Left ventricle myocardium inferior (tissue), 1 donor: Measurements from ENCODE around the gene ZNF787. TPM values are rescaled to one million over a fixed set of nuclear protein-coding genes. Genes with fewer than 3 reads are reported as not detected.

ENCODE experiments used
- DNase-seq: peaks from one replicate; pipeline ENCODE4 v3.0.0-alpha.2; 2020
- H3K27ac ChIP-seq: fragments of 200-600 bp; replicated peaks from 2 replicates; pipeline ENCODE4 v1.8.0; 2021
- H3K27me3 ChIP-seq: fragments of 200-600 bp; 2 replicates; pipeline ENCODE4 v1.8.0; 2021; ENCODE audit warnings: low read depth
- H3K36me3 ChIP-seq: fragments of 200-600 bp; 2 replicates; pipeline ENCODE4 v1.8.0; 2021
- H3K4me1 ChIP-seq: fragments of 200-600 bp; 2 replicates; pipeline ENCODE4 v1.8.0; 2021
- H3K4me3 ChIP-seq: fragments of 200-600 bp; 2 replicates; pipeline ENCODE4 v1.8.0; 2021; ENCODE audit warnings: mild to moderate bottlenecking, moderate library complexity
- H3K9me3 ChIP-seq: fragments of 200-600 bp; replicated peaks from 2 replicates; pipeline ENCODE4 v1.8.0; 2021
- intact Hi-C: fragments of 100-400 bp; cut with micrococcal nuclease; formaldehyde crosslinking; loops from one replicate; pipeline ENCODE4 v1.11.0; 2022
- total RNA-seq: library from RNA; stranded (reverse); fragmentation: NEBNext Ultra II Directional; extraction: Animal tissue kit (Norgen Biotek cat#: 25700); gene quantifications from one replicate; pipeline ENCODE4 v1.2.1, GENCODE V29; 2021
- TF ChIP-seq, protein P1 (sequence below): fragments of 200-600 bp; IDR thresholded peaks from 2 replicates; pipeline ENCODE4 v1.8.0; 2021; ENCODE audit warnings: antibody characterized with exemption, mild to moderate bottlenecking, borderline replicate concordance
- donor health status: DM: no; HTN: yes; CAD: no; lungs with severe emphysema.

Gene ZNF787
- total RNA-seq, 1 donor from 2014 or later, result 31.8 TPM

- Histone ChIP-seq H3K27me3 (no peaks in the 10 kb centered on the region), H3K4me3 (no peak overlapping the region), H3K36me3 (peaks cover 24% of the 10 kb centered on the region), H3K9me3 (no peaks in the 10 kb centered on the region), H3K4me1 (peaks cover 8% of the 10 kb centered on the region), H3K27ac (no peak overlapping the region)
- no peak for DNase-seq
- intact Hi-C loops, result no loop called here
- TF ChIP-seq, protein P1, sequence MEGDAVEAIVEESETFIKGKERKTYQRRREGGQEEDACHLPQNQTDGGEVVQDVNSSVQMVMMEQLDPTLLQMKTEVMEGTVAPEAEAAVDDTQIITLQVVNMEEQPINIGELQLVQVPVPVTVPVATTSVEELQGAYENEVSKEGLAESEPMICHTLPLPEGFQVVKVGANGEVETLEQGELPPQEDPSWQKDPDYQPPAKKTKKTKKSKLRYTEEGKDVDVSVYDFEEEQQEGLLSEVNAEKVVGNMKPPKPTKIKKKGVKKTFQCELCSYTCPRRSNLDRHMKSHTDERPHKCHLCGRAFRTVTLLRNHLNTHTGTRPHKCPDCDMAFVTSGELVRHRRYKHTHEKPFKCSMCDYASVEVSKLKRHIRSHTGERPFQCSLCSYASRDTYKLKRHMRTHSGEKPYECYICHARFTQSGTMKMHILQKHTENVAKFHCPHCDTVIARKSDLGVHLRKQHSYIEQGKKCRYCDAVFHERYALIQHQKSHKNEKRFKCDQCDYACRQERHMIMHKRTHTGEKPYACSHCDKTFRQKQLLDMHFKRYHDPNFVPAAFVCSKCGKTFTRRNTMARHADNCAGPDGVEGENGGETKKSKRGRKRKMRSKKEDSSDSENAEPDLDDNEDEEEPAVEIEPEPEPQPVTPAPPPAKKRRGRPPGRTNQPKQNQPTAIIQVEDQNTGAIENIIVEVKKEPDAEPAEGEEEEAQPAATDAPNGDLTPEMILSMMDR, result no peak
Observed at GRCh38 chr19:56161534-56161933, 40.4 kb upstream of the ZNF787 start.

- intact Hi-C loops, result no loop called here
- no peaks in the 10 kb centered on the region for H3K27me3 ChIP-seq
- no peak for DNase-seq
- H3K4me3 ChIP-seq, result no peak overlapping the region
- peaks cover 35% of the 10 kb centered on the region for H3K36me3 ChIP-seq
- H3K9me3 ChIP-seq, result no peaks in the 10 kb centered on the region
- H3K27ac ChIP-seq, result no peak overlapping the region
- H3K4me1 ChIP-seq, result peaks cover 21% of the 10 kb centered on the region
- TF ChIP-seq, protein P1, result no peak
Observed at GRCh38 chr19:56159622-56160271, 38.7 kb upstream of the ZNF787 start.

- no peak for DNase-seq
- TF ChIP-seq, protein P1, result no peak
- Histone ChIP-seq H3K4me3 (no peak overlapping the region), H3K9me3 (no peaks in the 10 kb centered on the region), H3K27me3 (no peaks in the 10 kb centered on the region), H3K27ac (no peak overlapping the region), H3K36me3 (peaks cover 35% of the 10 kb centered on the region), H3K4me1 (peaks cover 21% of the 10 kb centered on the region)
- intact Hi-C loops, result no loop called here
Observed at GRCh38 chr19:56159009-56159559, 38.0 kb upstream of the ZNF787 start.

GRCh38 chr19:56158170-56158757 is 37.2 kb upstream of the ZNF787 start:
- TF ChIP-seq, protein P1, result no peak
- peaks cover 35% of the 10 kb centered on the region for H3K36me3 ChIP-seq
- H3K4me3 ChIP-seq, result no peak overlapping the region
- no peaks in the 10 kb centered on the region for H3K9me3 ChIP-seq
- DNase-seq, result no peak
- intact Hi-C loops, result no loop called here
- H3K27ac ChIP-seq, result peak overlapping the region; percentile 83
- H3K4me1 ChIP-seq, result peaks cover 23% of the 10 kb centered on the region
- H3K27me3 ChIP-seq, result no peaks in the 10 kb centered on the region

GRCh38 chr19:56156768-56157167 is 35.7 kb upstream of the ZNF787 start:
- peak overlapping the region; percentile 83 for H3K27ac ChIP-seq
- H3K4me3 ChIP-seq, result no peak overlapping the region
- no peaks in the 10 kb centered on the region for H3K27me3 ChIP-seq
- TF ChIP-seq, protein P1, result no peak
- peaks cover 35% of the 10 kb centered on the region for H3K36me3 ChIP-seq
- H3K9me3 ChIP-seq, result no peaks in the 10 kb centered on the region
- peak; percentile 38 for DNase-seq
- intact Hi-C loops, result no loop called here
- H3K4me1 ChIP-seq, result peaks cover 26% of the 10 kb centered on the region
